DOHH2 (cell line): ENCODE data around the gene TRMT112.

Source experiments
- H3F3A ChIP-seq: fragments of 200-600 bp; sonication (generic), shearing (Covaris generic); 2 replicates; pipeline ENCODE4 v1.6.0; 2016; ENCODE audit warnings: antibody characterized with exemption, mild to moderate bottlenecking; ENCODE audit not compliant: control insufficient read depth, insufficient read depth
- H3K27ac ChIP-seq: fragments of 200-600 bp; sonication (generic); 2 replicates; pipeline ENCODE4 v1.5.1; 2014; ENCODE audit warnings: low read depth, mild to moderate bottlenecking, low read length, moderate library complexity
- H3K27me3 ChIP-seq: fragments of 200-600 bp; sonication (generic); 2 replicates; pipeline ENCODE4 v1.6.1; 2014; ENCODE audit warnings: mild to moderate bottlenecking, low read length, mixed read lengths; ENCODE audit not compliant: control insufficient read depth
- H3K36me3 ChIP-seq: fragments of 200-600 bp; sonication (generic); 2 replicates; pipeline ENCODE4 v1.6.1; 2014; ENCODE audit warnings: mild to moderate bottlenecking, low read length, moderate library complexity, mixed read lengths; ENCODE audit not compliant: control insufficient read depth
- H3K4me1 ChIP-seq: fragments of 200-600 bp; sonication (generic); 2 replicates; pipeline ENCODE4 v1.6.1; 2014; ENCODE audit warnings: mild to moderate bottlenecking, low read length, mixed read lengths; ENCODE audit not compliant: control insufficient read depth
- H3K4me2 ChIP-seq: fragments of 200-600 bp; sonication (generic); 2 replicates; pipeline ENCODE4 v1.6.0; 2014; ENCODE audit warnings: mild to moderate bottlenecking, low read length, moderate library complexity
- H3K4me3 ChIP-seq: fragments of 200-600 bp; sonication (generic); 2 replicates; pipeline ENCODE4 v1.5.1; 2014; ENCODE audit warnings: mild to moderate bottlenecking, low read length, mixed read lengths
- H3K79me2 ChIP-seq: fragments of 200-600 bp; sonication (generic); 2 replicates; pipeline ENCODE4 v1.6.1; 2014; ENCODE audit warnings: mild to moderate bottlenecking, low read length, mixed read lengths; ENCODE audit not compliant: control insufficient read depth
- H3K9me2 ChIP-seq: fragments of 200-600 bp; sonication (generic); replicated peaks from 2 replicates; pipeline ENCODE4 v1.6.1; 2014; ENCODE audit warnings: mild to moderate bottlenecking, low read length, mixed read lengths; ENCODE audit not compliant: control insufficient read depth
- H3K9me3 ChIP-seq: fragments of 200-600 bp; sonication (generic); 2 replicates; pipeline ENCODE4 v1.6.1; 2014; ENCODE audit warnings: antibody characterized with exemption, low read length, mixed read lengths; ENCODE audit not compliant: control insufficient read depth, insufficient read depth
- H4K20me1 ChIP-seq: fragments of 200-600 bp; sonication (generic); 2 replicates; pipeline ENCODE4 v1.6.0; 2014; ENCODE audit warnings: low read depth, mild to moderate bottlenecking, antibody characterized with exemption, low read length, moderate library complexity; ENCODE audit not compliant: control insufficient read depth, insufficient read depth
- EZH2phosphoT487 ChIP-seq: fragments of 200-600 bp; sonication (generic); IDR thresholded peaks from 2 replicates; pipeline ENCODE4 v1.6.1; 2017; ENCODE audit warnings: borderline replicate concordance, mild to moderate bottlenecking, antibody characterized with exemption, low read length, moderate library complexity, mixed read lengths
- TF ChIP-seq, protein P1 (sequence below): fragments of 200-600 bp; sonication (generic); IDR thresholded peaks from one replicate; pipeline ENCODE4 v1.5.1; 2014; ENCODE audit warnings: antibody characterized with exemption, mild to moderate bottlenecking, low read depth, low read length; ENCODE audit not compliant: poor library complexity, severe bottlenecking

The TRMT112 gene

DNA sequence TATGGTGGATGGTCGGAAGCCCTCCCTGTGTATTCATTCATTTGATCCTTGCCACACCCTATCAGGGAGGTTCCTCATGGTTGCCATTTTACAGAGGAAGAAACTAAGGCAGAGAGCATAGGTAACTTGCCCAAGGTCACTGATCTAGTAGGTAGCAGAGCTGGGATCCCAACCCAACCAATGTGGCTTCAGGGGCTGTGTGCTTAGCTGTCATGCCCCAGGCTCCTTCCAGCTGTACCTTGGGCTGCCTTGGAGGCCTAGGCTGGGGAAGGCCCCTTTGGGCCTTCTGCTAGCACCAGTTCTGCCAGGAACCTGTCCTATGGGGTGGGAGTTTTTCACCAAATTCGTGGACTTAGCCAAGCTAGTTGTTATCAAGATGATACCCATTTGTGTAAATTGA is 41.5 kb downstream of the TRMT112 start:
- Histone ChIP-seq H3K36me3 (peaks cover 18% of the 10 kb centered on the region), H3K4me1 (peaks cover 11% of the 10 kb centered on the region), H3K4me2 (no peak overlapping the region), H3K79me2 (peaks cover 14% of the 10 kb centered on the region), H3K9me2 (no peaks in the 10 kb centered on the region), H4K20me1 (no peaks in the 10 kb centered on the region), H3K27ac (no peak overlapping the region), H3K4me3 (no peak overlapping the region), H3K9me3 (no peaks in the 10 kb centered on the region), H3F3A (peaks cover 8% of the 10 kb centered on the region), H3K27me3 (no peaks in the 10 kb centered on the region)
- TF ChIP-seq, protein P1, sequence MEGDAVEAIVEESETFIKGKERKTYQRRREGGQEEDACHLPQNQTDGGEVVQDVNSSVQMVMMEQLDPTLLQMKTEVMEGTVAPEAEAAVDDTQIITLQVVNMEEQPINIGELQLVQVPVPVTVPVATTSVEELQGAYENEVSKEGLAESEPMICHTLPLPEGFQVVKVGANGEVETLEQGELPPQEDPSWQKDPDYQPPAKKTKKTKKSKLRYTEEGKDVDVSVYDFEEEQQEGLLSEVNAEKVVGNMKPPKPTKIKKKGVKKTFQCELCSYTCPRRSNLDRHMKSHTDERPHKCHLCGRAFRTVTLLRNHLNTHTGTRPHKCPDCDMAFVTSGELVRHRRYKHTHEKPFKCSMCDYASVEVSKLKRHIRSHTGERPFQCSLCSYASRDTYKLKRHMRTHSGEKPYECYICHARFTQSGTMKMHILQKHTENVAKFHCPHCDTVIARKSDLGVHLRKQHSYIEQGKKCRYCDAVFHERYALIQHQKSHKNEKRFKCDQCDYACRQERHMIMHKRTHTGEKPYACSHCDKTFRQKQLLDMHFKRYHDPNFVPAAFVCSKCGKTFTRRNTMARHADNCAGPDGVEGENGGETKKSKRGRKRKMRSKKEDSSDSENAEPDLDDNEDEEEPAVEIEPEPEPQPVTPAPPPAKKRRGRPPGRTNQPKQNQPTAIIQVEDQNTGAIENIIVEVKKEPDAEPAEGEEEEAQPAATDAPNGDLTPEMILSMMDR: no peak
- no peak for TF ChIP-seq EZH2phosphoT487

DNA sequence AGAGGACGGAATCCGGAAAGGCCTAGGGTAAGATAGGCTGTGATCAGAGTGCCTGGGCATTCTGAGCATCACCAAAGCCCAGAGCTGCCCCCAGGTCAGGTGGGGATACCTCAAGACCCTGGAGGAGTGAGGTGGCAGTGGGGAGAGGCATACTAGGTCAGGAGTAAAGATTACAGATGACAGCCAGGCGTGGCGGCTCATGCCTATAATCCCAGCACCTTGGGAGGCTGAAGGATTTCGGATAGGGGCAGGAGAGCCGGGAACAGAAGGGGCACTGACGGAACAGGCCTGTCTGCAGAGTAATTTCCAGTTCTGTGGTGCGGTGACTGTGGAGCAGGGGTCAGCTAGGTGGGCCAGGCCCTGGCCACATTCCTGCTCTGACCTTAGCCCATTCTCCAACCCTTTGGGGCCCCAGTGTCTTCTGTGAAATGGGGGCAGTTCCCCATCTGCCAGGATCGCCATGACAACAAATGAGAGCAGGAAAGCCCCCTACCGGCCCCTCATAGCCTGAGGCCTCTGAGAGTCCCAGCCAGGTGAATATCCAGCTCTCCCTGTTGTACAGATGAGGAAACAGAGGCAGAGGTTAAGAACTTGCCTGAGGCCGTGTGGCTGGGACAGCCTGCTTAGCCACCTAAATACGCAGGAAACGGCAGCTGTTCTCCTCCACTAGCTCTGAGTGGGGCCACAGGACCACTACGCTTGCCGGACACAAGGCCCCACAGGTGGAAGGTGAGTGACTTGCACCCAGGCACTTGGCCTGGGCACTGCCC is 42.1 kb downstream of the TRMT112 start:
- H4K20me1 ChIP-seq: no peaks in the 10 kb centered on the region
- peaks cover 23% of the 10 kb centered on the region for H3K36me3 ChIP-seq
- H3K9me3 ChIP-seq: no peaks in the 10 kb centered on the region
- no peak overlapping the region for H3K4me2 ChIP-seq
- H3K4me1 ChIP-seq: peaks cover 11% of the 10 kb centered on the region
- TF ChIP-seq, protein P1: no peak
- no peak for TF ChIP-seq EZH2phosphoT487
- peaks cover 8% of the 10 kb centered on the region for H3F3A ChIP-seq
- H3K9me2 ChIP-seq: no peaks in the 10 kb centered on the region
- H3K79me2 ChIP-seq: peaks cover 19% of the 10 kb centered on the region
- no peaks in the 10 kb centered on the region for H3K27me3 ChIP-seq
- no peak overlapping the region for H3K4me3 ChIP-seq
- no peak overlapping the region for H3K27ac ChIP-seq

DNA sequence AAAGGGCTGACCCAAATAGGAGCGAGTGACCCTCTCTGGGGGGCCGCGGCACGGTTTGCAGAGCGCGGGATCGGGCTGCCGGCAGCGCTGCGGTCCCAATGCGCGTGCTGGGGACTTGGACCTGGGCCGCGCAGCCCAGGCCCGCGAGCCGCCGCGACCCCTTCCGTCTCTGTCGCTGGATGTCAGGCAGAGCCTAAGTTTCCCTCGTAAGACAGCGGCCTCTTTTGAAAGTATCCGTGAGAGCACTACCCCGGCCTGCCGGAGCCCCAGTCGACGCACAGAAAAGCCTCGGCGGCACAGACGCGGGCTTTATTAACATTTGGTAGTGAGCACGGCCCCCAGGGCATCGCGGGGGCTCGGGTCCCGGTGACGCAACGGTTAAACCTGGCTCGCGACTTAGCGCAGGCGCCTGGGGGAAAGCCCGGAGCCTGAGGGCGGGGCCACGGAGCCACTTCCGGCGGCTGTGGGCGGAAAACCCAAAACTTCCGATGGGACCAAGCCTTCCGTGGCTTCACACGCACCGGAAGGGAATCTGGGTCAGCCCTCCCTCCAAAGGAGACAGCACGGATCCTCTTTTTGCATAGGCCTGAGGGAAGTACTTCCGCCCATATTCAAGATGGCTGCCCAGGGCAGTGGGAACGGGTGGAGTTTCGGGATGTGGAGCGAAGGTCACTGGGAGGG is 47.7 kb downstream of the TRMT112 start:
- H3K4me3 ChIP-seq: peak overlapping the region; percentile 90
- peak overlapping the region; percentile 90 for H3K27ac ChIP-seq
- no peaks in the 10 kb centered on the region for H3K27me3 ChIP-seq
- H3K4me1 ChIP-seq: peaks cover 26% of the 10 kb centered on the region
- peaks cover 12% of the 10 kb centered on the region for H3F3A ChIP-seq
- peaks cover 29% of the 10 kb centered on the region for H3K36me3 ChIP-seq
- H3K9me3 ChIP-seq: no peaks in the 10 kb centered on the region
- H3K4me2 ChIP-seq: peak overlapping the region; percentile 100
- no peaks in the 10 kb centered on the region for H4K20me1 ChIP-seq
- H3K9me2 ChIP-seq: no peaks in the 10 kb centered on the region
- peaks cover 30% of the 10 kb centered on the region for H3K79me2 ChIP-seq
- TF ChIP-seq, protein P1: peak; percentile 19
- no peak for TF ChIP-seq EZH2phosphoT487
